ENCODE data around the gene GFRA4.
"Not testable (repeated sequence)": the region's sequence is repeated elsewhere in the genome, so short reads cannot be mapped to it uniquely, and the experiment has no call there.

The GFRA4 gene

GRCh38 chr20:3615171-3615840 is 47.9 kb downstream of the GFRA4 start:
- DNase-seq (ENCODE audit: low spot score): not testable (repeated sequence)

- DNase-seq (ENCODE audit: low spot score): no peak
These were observed 48.7 kb downstream of the GFRA4 start for GRCh38 chr20:3614466-3614865.

- DNase-seq (ENCODE audit: low spot score): no peak
These were observed 49.3 kb downstream of the GFRA4 start for GRCh38 chr20:3613821-3614440.

- no peak for DNase-seq (ENCODE audit: low spot score)
These were observed 50.2 kb downstream of the GFRA4 start for GRCh38 chr20:3612795-3613572.

- DNase-seq (ENCODE audit: low spot score): no peak
These were observed 51.3 kb downstream of the GFRA4 start for GRCh38 chr20:3611901-3612300.

All from kidney capillary endothelial cell (primary cell).